Endothelial cell of umbilical vein (primary cell): ENCODE measurements around the gene ZNF365. TPM values are rescaled to one million over a fixed set of nuclear protein-coding genes. Genes with fewer than 3 reads are reported as not detected.

Source experiments
- BruUV-seq: library from RNA; stranded (reverse); fragments of 400-500 nt; replicated peaks from 2 replicates; lab custom pipeline; 2021; lab: Mats Ljungman, UMichigan
- CTCF ChIA-PET: fragments of 300-600, 350-600 bp; sonication (Branson Sonifier 250); formaldehyde crosslinking; loops from one replicate; lab custom pipeline; 2021; ENCODE audit warnings: antibody characterized with exemption, inconsistent platforms; lab: Charles Lee
- POLR2A ChIA-PET: fragments of 300-600, 350-600 bp; sonication (Branson Sonifier 250); formaldehyde crosslinking; loops from one replicate; lab custom pipeline; 2021; ENCODE audit warnings: antibody characterized with exemption, inconsistent platforms; lab: Charles Lee
- DNase-seq: peaks from one replicate; pipeline ENCODE4 v3.0.0-alpha.2; 2011; ENCODE audit warnings: low read depth, low spot score
- FAIRE-seq: peaks from 2 replicates; lab custom pipeline; 2011; peaks lifted over from hg19 to GRCh38; lab: Jason Lieb, UNC
- H2AFZ ChIP-seq: 2 replicates; pipeline ENCODE4 v1.6.0; 2012; ENCODE audit warnings: low read depth, low read length, control low read depth, inconsistent platforms
- H3K27ac ChIP-seq: 2 replicates; pipeline ENCODE4 v1.5.1; 2011; ENCODE audit warnings: low read depth, mild to moderate bottlenecking, control low read depth, low read length, moderate library complexity; ENCODE audit not compliant: insufficient read depth
- H3K27me3 ChIP-seq, 2 experiments: 2 replicates each; pipeline versions ENCODE4 v1.6.0 to v1.6.1; 2011; ENCODE audit warnings: low read length in 2 of 2, mixed read lengths in 1 of 2; ENCODE audit not compliant: control insufficient read depth in 2 of 2, insufficient read depth in 2 of 2
- H3K36me3 ChIP-seq, 2 experiments: 2 replicates in 1 of 2; 3 replicates in 1 of 2; pipeline ENCODE4 v1.5.1; 2011; ENCODE audit warnings: low read length in 2 of 2, mild to moderate bottlenecking in 1 of 2, moderate library complexity in 1 of 2; ENCODE audit not compliant: control insufficient read depth in 2 of 2, insufficient read depth in 2 of 2; ENCODE audit errors: extremely low read depth in 1 of 2
- H3K4me1 ChIP-seq: 3 replicates; pipeline ENCODE4 v1.5.1; 2011; ENCODE audit warnings: mild to moderate bottlenecking, low read length; ENCODE audit not compliant: control insufficient read depth, insufficient read depth; ENCODE audit errors: extremely low read depth
- H3K4me2 ChIP-seq: 2 replicates; pipeline ENCODE4 v1.6.1; 2011; ENCODE audit warnings: low read length, control low read depth, mixed read lengths; ENCODE audit not compliant: insufficient read depth
- H3K4me3 ChIP-seq, 3 experiments: fragments of 200-600 bp in 1 of 3; sonication (generic), shearing (Covaris generic) in 1 of 3; replicated peaks in 1 of 3; 2 replicates each; pipeline ENCODE4 v1.5.1; 2011 to 2016; ENCODE audit warnings: control low read depth in 3 of 3, low read length in 3 of 3, mild to moderate bottlenecking in 2 of 3, inconsistent platforms in 1 of 3, low read depth in 1 of 3, moderate library complexity in 1 of 3; ENCODE audit not compliant: insufficient read depth in 1 of 3
- H3K79me2 ChIP-seq: 2 replicates; pipeline ENCODE4 v1.6.0; 2012; ENCODE audit warnings: low read length, inconsistent platforms; ENCODE audit not compliant: control insufficient read depth, insufficient read depth
- H3K9ac ChIP-seq: replicated peaks from 2 replicates; pipeline ENCODE3; 2011; ENCODE audit warnings: low read length, control low read depth; ENCODE audit not compliant: insufficient read depth; ENCODE audit errors: extremely low read depth
- H3K9me1 ChIP-seq: replicated peaks from 3 replicates; pipeline ENCODE4 v1.6.0; 2011; ENCODE audit warnings: mild to moderate bottlenecking, low read length; ENCODE audit not compliant: control insufficient read depth, insufficient read depth; ENCODE audit errors: extremely low read depth
- H3K9me3 ChIP-seq: replicated peaks from 2 replicates; pipeline ENCODE4 v1.5.1; 2012; ENCODE audit warnings: low read length, inconsistent platforms; ENCODE audit not compliant: control insufficient read depth, insufficient read depth
- H4K20me1 ChIP-seq: replicated peaks from 2 replicates; pipeline ENCODE3; 2011; ENCODE audit warnings: mild to moderate bottlenecking, low read length; ENCODE audit not compliant: control insufficient read depth, insufficient read depth; ENCODE audit errors: extremely low read depth
- EZH2 ChIP-seq: IDR thresholded peaks from 2 replicates; pipeline ENCODE4 v1.6.1; 2012; ENCODE audit warnings: borderline replicate concordance, low read depth, mild to moderate bottlenecking, moderate library complexity, low read length, inconsistent platforms; ENCODE audit not compliant: severe bottlenecking
- FOS ChIP-seq: IDR thresholded peaks from 2 replicates; pipeline ENCODE4 v1.6.1; 2011; ENCODE audit warnings: mild to moderate bottlenecking, low read length, moderate library complexity, borderline replicate concordance; ENCODE audit not compliant: insufficient read depth
- GATA2 ChIP-seq: IDR thresholded peaks from 2 replicates; pipeline ENCODE4 v1.7.0; 2011; ENCODE audit warnings: low read depth, mild to moderate bottlenecking, moderate library complexity, mixed read lengths, low read length; ENCODE audit not compliant: insufficient read length, insufficient read depth
- JUN ChIP-seq: IDR thresholded peaks from 2 replicates; pipeline ENCODE4 v1.6.1; 2011; ENCODE audit warnings: borderline replicate concordance, low read depth; ENCODE audit not compliant: insufficient read length, insufficient read depth
- MYC ChIP-seq: IDR thresholded peaks from one replicate; pipeline ENCODE4 v1.6.1; 2011; ENCODE audit warnings: mild to moderate bottlenecking, low read depth, low read length
- POLR2A ChIP-seq: IDR thresholded peaks from 2 replicates; pipeline ENCODE4 v1.6.1; 2012; ENCODE audit warnings: low read depth, mild to moderate bottlenecking, control low read depth, low read length
- POLR2AphosphoS5 ChIP-seq: IDR thresholded peaks from 2 replicates; pipeline ENCODE4 v1.6.1; 2012; ENCODE audit warnings: low read depth, mild to moderate bottlenecking, control low read depth, low read length, moderate library complexity; ENCODE audit not compliant: insufficient read depth
- dilution Hi-C: fragments of 300-500 bp; cut with MboI; formaldehyde crosslinking; loops from one replicate; pipeline ENCODE4 v1.15.0; 2019; ENCODE audit warnings: low sequenced_read_pairs; ENCODE audit not compliant: extremely low pct_ligation_motif_present
- intact Hi-C: fragments of 100-400 bp; cut with micrococcal nuclease; formaldehyde crosslinking; loops from one replicate; pipeline ENCODE4 v1.10.0; 2022
- polyA plus RNA-seq, 4 experiments: library from polyadenylated mRNA; depleted of rRNA in 3 of 4; stranded (reverse) in 3 of 4; unstranded in 1 of 4; fragments of >200 nt; gene quantifications; 2 replicates each; pipeline versions ENCODE4 v1.2.1 to v1.2.3, GENCODE V29; 2011 to 2012; ENCODE audit warnings: missing spikeins in 1 of 4
- total RNA-seq: library from RNA; stranded (reverse); gene quantifications from 2 replicates; pipeline ENCODE4 v1.2.3, GENCODE V29; 2021
- TF ChIP-seq, protein P1 (sequence below), 2 donors: IDR thresholded peaks; 1 replicate in 1 of 2; 2 replicates in 1 of 2; pipeline ENCODE4 v1.5.1; 2011; ENCODE audit warnings: low read length in 2 of 2, mild to moderate bottlenecking in 2 of 2, moderate library complexity in 2 of 2, control low read depth in 1 of 2, inconsistent platforms in 1 of 2, low read depth in 1 of 2; ENCODE audit not compliant: insufficient read depth in 1 of 2; ENCODE audit errors: extremely low read depth in 1 of 2
- TF ChIP-seq, protein P2 (sequence below): IDR thresholded peaks from 2 replicates; pipeline ENCODE4 v1.6.1; 2011; ENCODE audit not compliant: insufficient read depth, insufficient read length

Gene ZNF365
- total and polyA plus RNA-seq, 2 donors (not counting 3 experiments of a cell fraction or from before 2014, with no cell fraction given): 1.3 to 2.9 TPM

DNA sequence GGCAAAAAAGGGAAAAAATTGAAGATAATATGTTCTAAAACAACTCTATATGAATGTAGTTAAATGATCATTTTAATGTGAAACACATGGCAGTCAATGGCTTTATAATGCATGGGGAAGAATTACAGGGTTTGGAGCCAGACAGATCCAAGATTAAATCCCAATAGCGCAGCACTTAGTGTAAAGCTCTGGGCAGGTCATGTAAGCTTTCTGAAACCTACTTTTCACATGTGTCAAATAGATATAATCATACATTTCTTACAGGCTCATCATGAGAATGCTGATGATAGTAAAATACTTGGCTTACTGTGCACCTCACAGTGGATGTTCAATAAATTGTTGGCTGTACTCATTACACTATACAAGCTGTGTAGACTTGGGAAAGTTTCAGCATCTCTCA is 48.0 kb upstream of the ZNF365 start:
- H4K20me1 ChIP-seq: no peaks in the 10 kb centered on the region
- H2AFZ ChIP-seq: no peak overlapping the region
- no peak overlapping the region for H3K4me3 ChIP-seq
- dilution Hi-C loops: no loop called here
- no peaks in the 10 kb centered on the region for H3K9me1 ChIP-seq
- H3K27me3 ChIP-seq: no peaks in the 10 kb centered on the region
- no peak for FAIRE-seq
- TF ChIP-seq EZH2 (no peak), GATA2 (no peak), POLR2A (no peak), MYC (no peak), FOS (no peak), JUN (no peak), POLR2AphosphoS5 (no peak)
- TF ChIP-seq, protein P1, sequence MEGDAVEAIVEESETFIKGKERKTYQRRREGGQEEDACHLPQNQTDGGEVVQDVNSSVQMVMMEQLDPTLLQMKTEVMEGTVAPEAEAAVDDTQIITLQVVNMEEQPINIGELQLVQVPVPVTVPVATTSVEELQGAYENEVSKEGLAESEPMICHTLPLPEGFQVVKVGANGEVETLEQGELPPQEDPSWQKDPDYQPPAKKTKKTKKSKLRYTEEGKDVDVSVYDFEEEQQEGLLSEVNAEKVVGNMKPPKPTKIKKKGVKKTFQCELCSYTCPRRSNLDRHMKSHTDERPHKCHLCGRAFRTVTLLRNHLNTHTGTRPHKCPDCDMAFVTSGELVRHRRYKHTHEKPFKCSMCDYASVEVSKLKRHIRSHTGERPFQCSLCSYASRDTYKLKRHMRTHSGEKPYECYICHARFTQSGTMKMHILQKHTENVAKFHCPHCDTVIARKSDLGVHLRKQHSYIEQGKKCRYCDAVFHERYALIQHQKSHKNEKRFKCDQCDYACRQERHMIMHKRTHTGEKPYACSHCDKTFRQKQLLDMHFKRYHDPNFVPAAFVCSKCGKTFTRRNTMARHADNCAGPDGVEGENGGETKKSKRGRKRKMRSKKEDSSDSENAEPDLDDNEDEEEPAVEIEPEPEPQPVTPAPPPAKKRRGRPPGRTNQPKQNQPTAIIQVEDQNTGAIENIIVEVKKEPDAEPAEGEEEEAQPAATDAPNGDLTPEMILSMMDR (IDR thresholded peaks at IDR 0.05; ENCODE audit: extremely low read depth in 1 of 2, insufficient read depth in 1 of 2, low read depth in 1 of 2, low read length in 2 of 2): no peak
- TF ChIP-seq, protein P2, sequence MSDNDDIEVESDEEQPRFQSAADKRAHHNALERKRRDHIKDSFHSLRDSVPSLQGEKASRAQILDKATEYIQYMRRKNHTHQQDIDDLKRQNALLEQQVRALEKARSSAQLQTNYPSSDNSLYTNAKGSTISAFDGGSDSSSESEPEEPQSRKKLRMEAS: no peak
- no peaks in the 10 kb centered on the region for H3K9me3 ChIP-seq
- no peaks in the 10 kb centered on the region for H3K36me3 ChIP-seq
- DNase-seq: no peak
- intact Hi-C loops: no loop called here
- CTCF ChIA-PET: interaction anchor here (1.2 kb wide), 1 partner anchor 21 kb away, joined by 3 read pairs; no protein-coding TSS in a partner anchor
- POLR2A ChIA-PET: no interaction called here
- H3K27ac ChIP-seq: no peak overlapping the region
- H3K79me2 ChIP-seq: no peaks in the 10 kb centered on the region
- no peaks in the 10 kb centered on the region for H3K4me1 ChIP-seq
- no peak overlapping the region for H3K9ac ChIP-seq
- BruUV-seq: no TSS peak
- H3K4me2 ChIP-seq: no peak overlapping the region
